HG03139 (cell line): Measurements from ENCODE around the gene FLCN.

Experiments used
- ATAC-seq: cut with Tn5 transposase; IDR thresholded peaks from one replicate; pipeline ENCODE4 v1.9.1; 2021; ENCODE audit not compliant: unreplicated experiment

FLCN gene

DNA sequence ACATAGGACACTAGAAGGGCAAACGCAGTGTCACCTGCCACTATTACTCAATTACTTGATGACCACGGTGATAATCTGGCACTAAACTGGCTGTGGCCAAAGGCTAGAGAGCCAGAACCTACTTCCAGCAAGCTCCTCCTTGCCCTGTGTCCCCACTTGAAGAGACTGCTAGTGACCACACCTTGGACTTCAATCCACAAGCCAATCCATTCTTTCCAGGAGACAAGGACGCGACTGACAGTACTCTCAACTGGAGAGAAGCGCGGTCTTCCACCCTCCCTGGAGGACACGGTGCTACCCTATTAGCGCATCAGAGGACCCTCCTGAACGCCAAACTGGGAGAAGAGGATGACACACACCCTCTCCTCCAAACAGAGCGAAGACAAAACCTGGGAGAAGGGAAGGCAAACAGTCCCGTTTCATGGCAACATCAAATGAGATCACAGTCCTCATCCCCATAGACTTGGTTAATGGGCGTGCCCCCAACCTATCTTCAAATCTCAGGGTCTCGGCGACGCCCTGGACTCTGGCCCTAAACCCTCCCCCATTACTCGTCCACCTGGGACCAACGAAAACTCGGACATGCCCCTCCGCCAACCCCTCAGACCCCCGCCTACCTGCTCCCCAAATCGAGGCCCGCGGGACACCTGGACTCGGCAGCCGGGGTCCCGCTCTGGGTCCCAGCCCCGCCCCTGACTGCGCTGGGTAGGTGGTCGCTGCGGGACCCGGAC lies 508 bp downstream of the FLCN start:
- ATAC-seq, result no peak

DNA sequence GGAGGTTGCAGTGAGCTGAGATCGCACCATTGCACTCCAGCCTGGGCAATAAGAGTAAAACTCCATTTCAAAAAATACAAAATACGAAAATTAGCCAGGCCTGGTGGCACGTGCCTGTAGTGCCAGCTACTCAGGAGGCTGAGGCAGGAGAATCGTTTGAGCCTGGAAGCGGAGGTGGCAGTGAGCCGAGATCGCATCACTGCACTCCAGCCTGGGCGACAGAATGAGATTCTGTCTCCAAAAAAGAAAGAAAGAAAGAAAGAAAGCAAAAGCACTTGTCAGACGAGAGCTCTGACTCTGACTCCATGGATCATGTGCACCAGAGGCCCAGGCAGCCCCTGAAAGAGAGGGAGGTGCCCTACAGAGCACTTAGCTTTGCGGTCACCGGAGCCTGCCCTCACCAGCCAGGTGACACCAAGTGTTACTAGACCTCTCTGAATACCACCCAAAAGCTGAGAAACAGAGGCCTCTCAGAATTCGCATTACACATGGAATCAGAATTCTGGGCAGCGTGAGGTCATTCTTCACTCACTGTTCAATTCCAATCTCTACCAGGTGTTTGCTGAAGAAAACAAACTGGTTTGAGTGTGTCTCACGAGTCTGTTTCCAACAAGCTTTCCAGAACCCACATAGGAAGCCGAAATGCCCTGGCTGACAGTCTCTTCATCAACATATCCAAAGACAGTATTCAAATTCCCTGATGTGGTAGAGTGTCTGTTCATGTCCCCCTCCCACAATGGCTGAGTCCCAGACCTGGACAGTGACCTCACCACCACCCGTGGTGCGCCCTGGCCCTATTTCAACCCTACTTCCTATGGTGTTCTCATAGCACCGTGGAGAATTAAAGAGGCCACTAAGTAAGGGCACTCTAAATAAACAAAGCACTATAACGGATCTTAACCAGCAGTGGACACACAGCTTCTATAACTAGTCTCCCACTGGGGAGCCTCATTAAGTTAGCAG lies 1.5 kb downstream of the FLCN start:
- no peak for ATAC-seq

GRCh38 chr17:17232303-17232621 lies 4.7 kb downstream of the FLCN start:
- no peak for ATAC-seq

- no peak for ATAC-seq
Observed at GRCh38 chr17:17231621-17232302, 5.2 kb downstream of the FLCN start.

GRCh38 chr17:17229416-17230384 lies 7.3 kb downstream of the FLCN start:
- ATAC-seq, result no peak

DNA sequence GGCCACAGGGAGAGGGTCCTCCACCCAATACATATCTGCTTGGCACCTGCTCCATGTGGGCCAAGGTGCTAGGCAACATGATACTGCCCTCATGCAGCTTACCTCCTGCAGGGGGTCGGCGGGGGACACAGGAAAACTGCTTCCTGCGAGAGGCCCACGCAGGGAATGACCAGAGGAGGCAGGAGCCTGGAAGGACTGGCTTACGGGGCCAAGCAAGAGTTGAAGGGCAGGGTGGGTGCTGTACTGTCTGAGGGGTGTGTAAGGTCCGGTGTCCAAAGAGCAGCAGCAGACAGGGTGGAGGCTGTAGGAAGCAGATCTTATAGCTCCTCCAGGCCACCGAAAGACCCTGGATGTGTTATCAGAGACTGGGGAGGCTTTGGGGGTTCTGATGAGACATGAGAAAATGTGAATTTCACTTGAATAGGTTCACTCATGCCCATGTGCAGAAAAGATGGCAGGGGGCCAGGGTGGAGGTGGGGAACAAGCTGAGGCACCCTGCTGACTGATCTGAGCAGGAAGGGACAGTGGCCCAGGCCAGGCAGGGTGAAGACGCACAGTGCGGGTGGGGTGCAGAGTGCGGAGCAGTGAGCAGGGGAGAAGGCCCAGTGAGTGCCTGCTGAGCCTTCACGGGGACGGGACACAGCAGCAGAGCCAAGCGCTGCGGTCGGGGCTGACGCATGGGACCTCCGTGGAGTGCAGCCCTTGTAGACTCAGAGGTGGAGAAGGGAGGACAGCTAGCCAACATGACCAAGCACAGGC lies 8.3 kb downstream of the FLCN start:
- ATAC-seq, result no peak

GRCh38 chr17:17227608-17228520 lies 9.1 kb downstream of the FLCN start:
- ATAC-seq, result no peak

DNA sequence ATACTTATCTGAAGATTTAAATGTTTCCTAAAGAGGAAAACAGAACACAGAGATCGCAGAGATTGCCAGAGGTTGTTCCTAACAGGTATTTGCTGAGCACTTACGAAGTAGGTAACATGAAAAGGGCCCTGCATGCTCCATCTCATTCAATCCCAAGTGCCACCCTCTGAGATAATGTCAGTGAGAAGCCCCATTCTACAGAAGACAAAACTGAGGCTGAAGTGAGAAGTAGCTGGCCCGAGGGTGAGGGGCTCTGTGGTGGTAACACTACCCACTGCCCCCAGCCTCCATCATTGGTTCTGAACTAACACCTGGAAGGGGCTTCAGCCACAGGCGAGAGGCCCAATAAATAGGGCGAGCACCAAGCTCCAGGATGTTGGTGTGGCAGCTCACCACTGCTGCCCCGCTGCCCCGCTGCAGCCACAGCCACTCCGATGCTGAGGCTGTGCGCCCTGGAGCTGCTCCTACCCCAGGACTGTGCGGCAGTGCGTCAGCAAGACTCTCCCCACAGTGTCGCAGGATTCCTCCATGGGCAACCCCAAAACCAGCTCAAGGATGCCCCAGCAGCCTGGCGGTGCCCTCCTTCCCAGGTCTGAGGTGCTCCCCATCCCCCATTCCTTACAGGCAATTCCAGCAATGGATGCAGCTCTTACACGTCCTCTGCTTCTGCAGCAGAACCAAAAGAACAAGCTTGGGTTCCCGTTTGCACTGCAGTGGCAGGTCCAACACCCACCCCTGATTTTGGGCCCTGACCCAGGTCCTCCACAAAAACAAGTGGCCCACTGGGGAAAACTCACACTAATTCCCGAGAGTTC lies 10.3 kb downstream of the FLCN start:
- ATAC-seq, result no peak

DNA sequence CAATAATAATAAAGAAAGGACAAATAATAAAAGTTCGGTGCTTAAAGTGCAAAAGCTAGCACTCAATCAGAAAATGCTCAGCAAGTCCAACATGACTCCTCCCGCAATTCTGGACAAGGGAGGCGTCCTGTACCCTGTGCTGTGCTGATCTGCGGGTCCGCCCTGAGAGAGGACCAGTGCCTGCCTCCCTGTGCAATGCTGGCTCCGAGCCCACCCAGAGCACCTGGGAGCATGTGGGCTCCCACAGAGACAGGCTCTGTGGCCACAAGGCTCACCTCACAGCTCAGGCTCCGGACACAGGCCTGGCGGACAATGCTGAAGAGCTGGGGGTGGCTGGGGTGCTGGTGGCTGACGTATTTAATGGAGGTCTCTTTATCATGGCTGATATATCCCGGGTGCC lies 11.1 kb downstream of the FLCN start:
- no peak for ATAC-seq

DNA sequence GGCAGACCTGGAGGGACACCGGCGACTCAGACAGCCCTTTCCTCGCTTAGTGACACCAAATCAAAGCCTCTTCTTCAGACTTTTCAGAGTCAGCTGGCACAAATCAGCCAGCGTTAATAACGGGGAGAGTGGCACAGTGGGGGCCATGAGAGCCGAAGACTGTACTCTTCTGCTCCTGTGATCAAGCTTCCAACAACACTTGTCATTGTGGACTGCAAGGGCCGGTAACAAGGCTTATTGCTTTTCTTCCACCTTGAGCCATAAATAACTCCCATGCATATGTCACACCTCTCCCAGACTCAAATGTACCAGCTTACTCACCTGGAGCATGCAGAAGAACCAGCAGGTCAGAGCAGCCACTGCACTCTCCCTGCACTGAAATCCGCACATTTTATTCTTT lies 12.8 kb downstream of the FLCN start:
- no peak for ATAC-seq

- ATAC-seq, result no peak
Observed at GRCh38 chr17:17223736-17224135, 13.2 kb downstream of the FLCN start.

DNA sequence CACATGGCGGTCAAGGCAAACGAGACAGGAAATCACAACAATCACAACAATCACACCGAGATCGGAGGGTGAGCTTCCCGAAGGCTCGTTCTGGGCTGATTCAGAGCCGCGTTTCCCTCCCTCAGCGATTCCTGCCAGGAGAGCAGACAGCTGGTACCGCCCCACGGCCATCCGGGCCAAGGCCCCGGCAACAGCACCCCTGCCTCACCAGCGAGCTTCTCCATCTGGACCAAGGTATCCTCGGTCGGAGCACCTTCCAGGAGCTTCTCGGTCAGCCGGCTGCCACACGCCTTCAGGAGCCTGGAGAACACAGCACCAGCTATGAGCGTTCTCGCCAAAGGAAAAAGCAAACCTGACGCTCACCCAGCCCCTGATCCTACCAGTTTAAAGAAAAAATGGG lies 15.6 kb downstream of the FLCN start:
- ATAC-seq, result no peak

DNA sequence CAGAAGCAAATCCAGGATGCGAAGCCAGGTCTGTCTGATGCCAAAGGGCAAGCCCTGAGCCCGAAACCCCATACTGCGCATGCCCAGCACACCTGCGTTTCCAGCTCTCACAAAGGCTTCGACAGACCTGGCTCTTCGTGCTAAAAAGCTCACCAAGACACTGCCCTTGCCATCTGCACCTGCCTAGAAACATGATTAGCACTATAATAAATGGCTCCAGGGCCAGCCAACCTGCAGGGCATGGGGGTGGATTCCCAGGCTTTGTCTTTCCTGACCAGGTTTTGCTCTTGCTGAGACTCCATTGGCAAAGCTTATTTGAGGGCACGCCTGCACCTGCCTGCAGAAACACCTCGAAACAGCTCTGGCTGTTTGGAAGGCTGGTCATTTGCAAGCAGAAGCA lies 16.4 kb downstream of the FLCN start:
- no peak for ATAC-seq

- ATAC-seq, result no peak
Observed at GRCh38 chr17:17217995-17218394, 19.0 kb downstream of the FLCN start.

- no peak for ATAC-seq
Observed at GRCh38 chr17:17216776-17217175, 20.2 kb downstream of the FLCN start.

DNA sequence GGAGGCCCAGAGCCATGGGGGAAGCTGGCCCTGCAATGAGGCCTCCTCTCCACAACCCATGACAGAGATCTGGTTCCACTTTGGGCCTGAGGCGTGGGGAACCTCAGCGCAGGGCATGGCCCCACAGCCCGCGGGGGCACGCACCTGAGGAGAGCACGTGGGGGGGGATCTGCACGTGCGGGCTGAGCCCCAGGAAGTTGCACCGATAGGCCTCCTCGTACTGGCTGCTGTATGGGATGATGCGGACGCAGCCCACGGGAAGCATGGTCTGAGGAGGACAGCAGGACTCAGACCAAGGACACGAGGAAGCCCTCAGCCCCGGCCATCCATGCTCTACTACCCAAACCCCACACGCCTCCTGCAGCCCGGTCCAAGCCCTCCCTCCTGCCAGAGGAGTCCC lies 20.7 kb downstream of the FLCN start:
- no peak for ATAC-seq

GRCh38 chr17:17215575-17215974 lies 21.4 kb downstream of the FLCN start:
- no peak for ATAC-seq
